ENCODE measurements around the gene ZNF677. TPM values are rescaled to one million over a fixed set of nuclear protein-coding genes. Genes with fewer than 3 reads are reported as not detected.
A peak's percentile ranks its signal among the peaks of the same experiment; 100 is the strongest.
"Not testable (repeated sequence)": the region's sequence is repeated elsewhere in the genome, so short reads cannot be mapped to it uniquely, and the experiment has no call there.

The ZNF677 gene
- total RNA-seq = 15.8 TPM
- long read RNA-seq, partial matches to known transcripts = 1 of 10 reads
- long read RNA-seq, other reads (novel, unspliced or antisense) = 3 of 10 reads

- DNase-seq = peak; percentile 93
- H3K27me3 ChIP-seq (ENCODE audit: low read depth) = no peaks in the 10 kb centered on the region
- TF ChIP-seq CTCF (IDR thresholded peaks at IDR 0.05) = no peak
- H3K9me3 ChIP-seq = peaks cover 7% of the 10 kb centered on the region
- intact Hi-C loops (cut with DNase I) = no loop called here
- peak within 1 kb of the TSS; percentile 80 for H3K27ac ChIP-seq
- H3K36me3 ChIP-seq = peaks cover 29% of the 10 kb centered on the region
- peak; percentile 99 to 100 for ATAC-seq
- H3K4me3 ChIP-seq = peak within 1 kb of the TSS; percentile 88
- no peaks in the 10 kb centered on the region for H3K4me1 ChIP-seq
These were observed at the start of gene ZNF677 for GRCh38 chr19:53254411-53255341. Gene ZNF677 (minus strand): TSS chr19:53254873. CDS start chr19:53251550, 3,323 bp downstream.

GRCh38 chr19:53301341-53301740, 46.7 kb upstream of the ZNF677 start:
- DNase-seq; ATAC-seq; H3K4me3 ChIP-seq; intact Hi-C loops (cut with DNase I); H3K36me3 ChIP-seq; H3K9me3 ChIP-seq; H3K4me1 ChIP-seq; H3K27ac ChIP-seq: not testable (repeated sequence)
- H3K27me3 ChIP-seq (ENCODE audit: low read depth) = peaks cover 11% of the 10 kb centered on the region

GRCh38 chr19:53294786-53295441, 40.2 kb upstream of the ZNF677 start:
- ATAC-seq = no peak
- no peak for DNase-seq
- Histone ChIP-seq H3K36me3 (no peaks in the 10 kb centered on the region), H3K27ac (no peak overlapping the region), H3K4me3 (no peak overlapping the region), H3K4me1 (no peaks in the 10 kb centered on the region), H3K27me3 (ENCODE audit: low read depth) (peaks cover 3% of the 10 kb centered on the region), H3K9me3 (peaks cover 38% of the 10 kb centered on the region)
- no peak for TF ChIP-seq CTCF (IDR thresholded peaks at IDR 0.05)
- intact Hi-C loops (cut with DNase I) = no loop called here

- Histone ChIP-seq H3K4me1 (no peaks in the 10 kb centered on the region), H3K9me3 (peaks cover 38% of the 10 kb centered on the region), H3K36me3 (no peaks in the 10 kb centered on the region), H3K4me3 (no peak overlapping the region), H3K27me3 (ENCODE audit: low read depth) (peaks cover 3% of the 10 kb centered on the region), H3K27ac (no peak overlapping the region)
- DNase-seq = no peak
- no peak for ATAC-seq
- intact Hi-C loops (cut with DNase I) = no loop called here
- TF ChIP-seq CTCF (IDR thresholded peaks at IDR 0.05) = no peak
These were observed 36.3 kb upstream of the ZNF677 start for GRCh38 chr19:53290758-53291549.

- peaks cover 1% of the 10 kb centered on the region for H3K9me3 ChIP-seq
- H3K4me1 ChIP-seq = no peaks in the 10 kb centered on the region
- H3K27ac ChIP-seq = no peak overlapping the region
- no peak overlapping the region for H3K4me3 ChIP-seq
- ATAC-seq = no peak
- no peak for DNase-seq
- no peak for TF ChIP-seq CTCF (IDR thresholded peaks at IDR 0.05)
- no peaks in the 10 kb centered on the region for H3K36me3 ChIP-seq
- H3K27me3 ChIP-seq (ENCODE audit: low read depth) = no peaks in the 10 kb centered on the region
- intact Hi-C loops (cut with DNase I) = no loop called here
These were observed 30.4 kb upstream of the ZNF677 start for GRCh38 chr19:53285087-53285486.

GRCh38 chr19:53281947-53282346, 27.3 kb upstream of the ZNF677 start:
- intact Hi-C loops (cut with DNase I); H3K27me3 ChIP-seq (ENCODE audit: low read depth); H3K36me3 ChIP-seq; H3K4me3 ChIP-seq; ATAC-seq; DNase-seq; H3K9me3 ChIP-seq; H3K4me1 ChIP-seq; H3K27ac ChIP-seq: not testable (repeated sequence)
